ENCODE data around the gene FRMD4A.

- no peak for TF ChIP-seq CTCF (IDR thresholded peaks at IDR 0.05)
- no peak for TF ChIP-seq POLR2A (IDR thresholded peaks at IDR 0.05)
- TF ChIP-seq EP300 (IDR thresholded peaks at IDR 0.05), result no peak
- no peak for TF ChIP-seq POLR2AphosphoS5 (IDR thresholded peaks at IDR 0.05)
Measured at GRCh38 chr10:13684806-13685482, 645.8 kb downstream of the FRMD4A start.
